Measurements from ENCODE around the gene ALG8. TPM values are rescaled to one million over a fixed set of nuclear protein-coding genes. Genes with fewer than 3 reads are reported as not detected.

The ALG8 gene
- total RNA-seq, 2 donors from 2014 or later = 22.7 to 40.1 TPM

GRCh38 chr11:78156127-78156844, 16.9 kb upstream of the ALG8 start:
- no peaks in the 10 kb centered on the region for H3K27me3 ChIP-seq
- no peak for DNase-seq
- intact Hi-C loops (cut with DNase I) = no loop called here
- H3K27ac ChIP-seq = no peak overlapping the region
- H3K9ac ChIP-seq (ENCODE audit: low read depth in 2 of 2, low read length in 2 of 2) = no peak overlapping the region
- no peak for TF ChIP-seq CTCF (IDR thresholded peaks at IDR 0.05)
- H3K36me3 ChIP-seq = no peaks in the 10 kb centered on the region
- no peaks in the 10 kb centered on the region for H3K9me3 ChIP-seq
- H3K4me1 ChIP-seq = no peaks in the 10 kb centered on the region
- H3K4me3 ChIP-seq = no peak overlapping the region

- Histone ChIP-seq H3K9me3 (no peaks in the 10 kb centered on the region), H3K9ac (ENCODE audit: low read depth in 2 of 2, low read length in 2 of 2) (no peak overlapping the region), H3K27ac (no peak overlapping the region), H3K36me3 (no peaks in the 10 kb centered on the region), H3K27me3 (no peaks in the 10 kb centered on the region), H3K4me1 (no peaks in the 10 kb centered on the region), H3K4me3 (no peak overlapping the region)
- no peak for DNase-seq
- TF ChIP-seq CTCF (IDR thresholded peaks at IDR 0.05) = no peak
- intact Hi-C loops (cut with DNase I) = no loop called here
Observed at GRCh38 chr11:78151804-78152203, 12.4 kb upstream of the ALG8 start.

GRCh38 chr11:78150754-78151153, 11.3 kb upstream of the ALG8 start:
- no peaks in the 10 kb centered on the region for H3K36me3 ChIP-seq
- no peak overlapping the region for H3K9ac ChIP-seq (ENCODE audit: low read depth in 2 of 2, low read length in 2 of 2)
- DNase-seq = no peak
- H3K4me1 ChIP-seq = no peaks in the 10 kb centered on the region
- no peak overlapping the region for H3K27ac ChIP-seq
- no peaks in the 10 kb centered on the region for H3K27me3 ChIP-seq
- TF ChIP-seq CTCF (IDR thresholded peaks at IDR 0.05) = no peak
- no peaks in the 10 kb centered on the region for H3K9me3 ChIP-seq
- no peak overlapping the region for H3K4me3 ChIP-seq
- intact Hi-C loops (cut with DNase I) = no loop called here

- TF ChIP-seq CTCF (IDR thresholded peaks at IDR 0.05) = no peak
- H3K27me3 ChIP-seq = no peaks in the 10 kb centered on the region
- no peak overlapping the region for H3K27ac ChIP-seq
- H3K4me3 ChIP-seq = no peak overlapping the region
- intact Hi-C loops (cut with DNase I) = no loop called here
- no peaks in the 10 kb centered on the region for H3K4me1 ChIP-seq
- H3K9me3 ChIP-seq = no peaks in the 10 kb centered on the region
- DNase-seq = no peak
- no peaks in the 10 kb centered on the region for H3K36me3 ChIP-seq
- H3K9ac ChIP-seq (ENCODE audit: low read depth in 2 of 2, low read length in 2 of 2) = no peak overlapping the region
Observed at GRCh38 chr11:78150346-78150745, 10.9 kb upstream of the ALG8 start.

GRCh38 chr11:78149646-78150045, 10.2 kb upstream of the ALG8 start:
- Histone ChIP-seq H3K9ac (ENCODE audit: low read depth in 2 of 2, low read length in 2 of 2) (no peak overlapping the region), H3K36me3 (no peaks in the 10 kb centered on the region), H3K4me3 (no peak overlapping the region), H3K27me3 (no peaks in the 10 kb centered on the region), H3K27ac (no peak overlapping the region), H3K9me3 (no peaks in the 10 kb centered on the region), H3K4me1 (no peaks in the 10 kb centered on the region)
- TF ChIP-seq CTCF (IDR thresholded peaks at IDR 0.05) = no peak
- intact Hi-C loops (cut with DNase I) = loop anchor here (5.0 kb wide), 1 partner anchor 273 kb away; no protein-coding TSS in a partner anchor
- no peak for DNase-seq
